A673 (cell line): Measurements from ENCODE around the gene CAPN8. TPM values are rescaled to one million over a fixed set of nuclear protein-coding genes. Genes with fewer than 3 reads are reported as not detected.
A peak's percentile ranks its signal among the peaks of the same experiment; 100 is the strongest.

Experiments used
- BruUV-seq: library from RNA; stranded (reverse); fragments of 400-500 nt; replicated peaks from 2 replicates; lab custom pipeline; 2021; lab: Mats Ljungman, UMichigan
- CTCF ChIA-PET: fragments of 300-600 bp; sonication (Branson Sonifier 250); formaldehyde crosslinking; loops from one replicate; lab custom pipeline; 2022; ENCODE audit warnings: antibody characterized with exemption; lab: Charles Lee
- POLR2A ChIA-PET: fragments of 300-600 bp; sonication (Branson Sonifier 250); formaldehyde crosslinking; loops from one replicate; lab custom pipeline; 2022; ENCODE audit warnings: antibody characterized with exemption; ENCODE audit not compliant: low non-redundant PET; lab: Charles Lee
- DNase-seq: peaks from one replicate; pipeline ENCODE4 v3.0.0-alpha.2; 2015; ENCODE audit warnings: low spot score
- H3K27ac ChIP-seq: fragments of 200-600 bp; sonication (generic); 2 replicates; pipeline ENCODE4 v1.5.1; 2016; ENCODE audit warnings: mixed run types, low read depth, mild to moderate bottlenecking, mixed read lengths, antibody characterized with exemption, low read length; ENCODE audit not compliant: poor library complexity, severe bottlenecking
- H3K27me3 ChIP-seq: fragments of 200-600 bp; sonication (generic); replicated peaks from 2 replicates; pipeline ENCODE4 v1.6.1; 2017; ENCODE audit warnings: mixed run types, low read depth, mild to moderate bottlenecking, mixed read lengths, antibody characterized with exemption, low read length; ENCODE audit not compliant: insufficient read depth, poor library complexity
- H3K36me3 ChIP-seq: fragments of 200-600 bp; sonication (generic); 2 replicates; pipeline ENCODE4 v1.6.1; 2016; ENCODE audit warnings: mixed run types, mild to moderate bottlenecking, mixed read lengths, antibody characterized with exemption, low read length; ENCODE audit not compliant: insufficient read depth, poor library complexity, severe bottlenecking
- H3K4me1 ChIP-seq: fragments of 200-600 bp; sonication (generic); 2 replicates; pipeline ENCODE4 v1.6.1; 2017; ENCODE audit warnings: mixed run types, mild to moderate bottlenecking, mixed read lengths, antibody characterized with exemption, low read length; ENCODE audit not compliant: insufficient read depth, poor library complexity, severe bottlenecking
- H3K4me3 ChIP-seq: fragments of 200-600 bp; sonication (generic); 2 replicates; pipeline ENCODE4 v1.5.1; 2016; ENCODE audit warnings: low read depth, mixed run types, mild to moderate bottlenecking, mixed read lengths, low read length; ENCODE audit not compliant: poor library complexity, severe bottlenecking
- H3K9me3 ChIP-seq: fragments of 200-600 bp; sonication (generic); 2 replicates; pipeline ENCODE4 v1.6.1; 2016; ENCODE audit warnings: mixed run types, low read depth, mild to moderate bottlenecking, mixed read lengths, antibody characterized with exemption, low read length; ENCODE audit not compliant: poor library complexity, severe bottlenecking
- CTCF ChIP-seq: fragments of 300-800, 200-600 bp; sonication (generic); conservative IDR thresholded peaks from 2 replicates; pipeline ENCODE4 v1.5.1; 2017; ENCODE audit warnings: low read depth, mild to moderate bottlenecking, antibody characterized with exemption, low read length, moderate library complexity, mixed read lengths
- EZH2 ChIP-seq: fragments of 200-600 bp; sonication (generic); IDR thresholded peaks from 2 replicates; pipeline ENCODE4 v1.6.1; 2017; ENCODE audit warnings: borderline replicate concordance, low read depth, mild to moderate bottlenecking, mixed read lengths, antibody characterized with exemption, low read length; ENCODE audit not compliant: poor library complexity, severe bottlenecking
- intact Hi-C: fragments of 100-400 bp; cut with micrococcal nuclease; formaldehyde crosslinking; loops from one replicate; pipeline ENCODE4 v1.10.0; 2022; ENCODE audit not compliant: unreplicated experiment
- total RNA-seq: library from RNA; stranded (reverse); gene quantifications from 2 replicates; pipeline ENCODE4 v1.2.3, GENCODE V29; 2021

Gene CAPN8
- total RNA-seq, 1 experiment from 2014 or later = not detected

- POLR2A ChIA-PET = no interaction called here
- no TSS peak for BruUV-seq
- TF ChIP-seq CTCF = no peak
- TF ChIP-seq EZH2 = no peak
- Histone ChIP-seq H3K36me3 (no peaks in the 10 kb centered on the region), H3K9me3 (no peaks in the 10 kb centered on the region), H3K4me3 (no peak overlapping the region), H3K27me3 (peaks cover 6% of the 10 kb centered on the region), H3K27ac (no peak overlapping the region), H3K4me1 (no peaks in the 10 kb centered on the region)
- CTCF ChIA-PET = no interaction called here
- intact Hi-C loops = no loop called here
- DNase-seq = no peak
Observed at GRCh38 chr1:223691121-223691520, 25.6 kb upstream of the CAPN8 start.

DNA sequence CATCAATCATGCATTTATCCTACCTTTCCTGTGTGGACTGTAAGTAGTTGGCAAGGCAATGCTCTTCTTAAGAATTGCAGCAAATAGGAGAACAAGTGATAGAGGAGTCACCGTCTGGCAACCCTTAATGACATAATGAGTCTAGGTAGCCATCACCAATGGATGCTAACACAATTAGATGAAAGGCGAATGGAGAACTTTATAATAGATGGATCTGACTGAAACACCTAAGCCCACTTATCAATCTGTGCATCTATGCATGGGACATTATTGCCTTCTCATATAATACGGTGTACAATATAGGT is 18.9 kb upstream of the CAPN8 start:
- ChIA-PET CTCF (no interaction called here), POLR2A (no interaction called here)
- no peaks in the 10 kb centered on the region for H3K36me3 ChIP-seq
- H3K9me3 ChIP-seq = no peaks in the 10 kb centered on the region
- H3K4me1 ChIP-seq = no peaks in the 10 kb centered on the region
- no peak for DNase-seq
- BruUV-seq = no TSS peak
- no peak for TF ChIP-seq EZH2
- TF ChIP-seq CTCF = 0 out of 2 replicates have a peak, but pooled peaks have one; percentile 9
- peaks cover 6% of the 10 kb centered on the region for H3K27me3 ChIP-seq
- H3K4me3 ChIP-seq = no peak overlapping the region
- H3K27ac ChIP-seq = no peak overlapping the region
- intact Hi-C loops = loop anchor here (1.0 to 10.0 kb wide), 4 partner anchors 153 to 950 kb away; partner anchors contain the start of gene FAM177B

- H3K4me1 ChIP-seq = no peaks in the 10 kb centered on the region
- TF ChIP-seq EZH2 (no peak), CTCF (peak; percentile 78)
- intact Hi-C loops = loop anchor here (1.0 to 10.0 kb wide), 4 partner anchors 153 to 949 kb away; partner anchors contain the start of gene FAM177B
- ChIA-PET CTCF (interaction anchor here (0.7 to 1.7 kb wide), 2 partner anchors 152 to 550 kb away, joined by 3 to 14 read pairs; no protein-coding TSS in a partner anchor), POLR2A (no interaction called here)
- no peak overlapping the region for H3K27ac ChIP-seq
- H3K4me3 ChIP-seq = no peak overlapping the region
- no TSS peak for BruUV-seq
- peaks cover 6% of the 10 kb centered on the region for H3K27me3 ChIP-seq
- peak; percentile 69 for DNase-seq
- no peaks in the 10 kb centered on the region for H3K36me3 ChIP-seq
- H3K9me3 ChIP-seq = no peaks in the 10 kb centered on the region
Observed at GRCh38 chr1:223683586-223684487, 18.3 kb upstream of the CAPN8 start.
